Prostate gland (tissue), 2 donors: ENCODE data around the gene AGPAT1.

Experiments
- POLR2A ChIP-seq: fragments of 450-650 bp; IDR thresholded peaks from one replicate; pipeline ENCODE4 v1.6.1; 2016; ENCODE audit warnings: antibody characterized with exemption, mild to moderate bottlenecking
- POLR2AphosphoS5 ChIP-seq: sonication (generic); formaldehyde crosslinking; IDR thresholded peaks from one replicate; pipeline ENCODE4 v1.6.1; 2017; ENCODE audit warnings: antibody characterized with exemption
- TF ChIP-seq, protein P1 (sequence below), 4 experiments: fragments of 200-600 bp in 2 of 4; fragments of 450-650 bp in 2 of 4; sonication (generic) in 2 of 4; IDR thresholded peaks; 1 replicate in 3 of 4; 2 replicates in 1 of 4; pipeline ENCODE4 v1.5.1; 2016 to 2019; ENCODE audit warnings: antibody characterized with exemption in 4 of 4, mild to moderate bottlenecking in 2 of 4, moderate library complexity in 2 of 4

DNA sequence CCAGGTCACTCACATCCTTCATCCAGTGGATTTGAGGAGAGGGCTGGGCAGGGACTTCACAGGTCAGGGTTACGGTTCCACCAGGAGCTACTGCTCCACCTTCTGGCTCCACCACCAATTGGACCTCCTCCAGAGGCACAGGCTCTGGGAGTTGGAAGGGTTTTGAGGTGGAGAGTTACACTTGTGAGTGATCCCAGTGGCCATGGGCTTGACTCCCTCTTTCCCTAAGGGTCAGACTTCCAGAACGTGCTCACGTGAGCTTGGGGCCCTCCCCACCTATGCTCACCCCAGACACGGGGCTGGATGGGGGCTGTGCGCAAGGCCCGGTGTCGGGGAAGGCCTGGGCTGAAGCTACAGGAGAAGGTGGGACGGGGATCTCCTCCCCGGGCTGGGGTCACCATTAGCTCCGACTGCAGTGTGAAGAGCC is 6.7 kb upstream of the AGPAT1 start:
- TF ChIP-seq POLR2AphosphoS5 (no peak), POLR2A (no peak)
- TF ChIP-seq, protein P1, sequence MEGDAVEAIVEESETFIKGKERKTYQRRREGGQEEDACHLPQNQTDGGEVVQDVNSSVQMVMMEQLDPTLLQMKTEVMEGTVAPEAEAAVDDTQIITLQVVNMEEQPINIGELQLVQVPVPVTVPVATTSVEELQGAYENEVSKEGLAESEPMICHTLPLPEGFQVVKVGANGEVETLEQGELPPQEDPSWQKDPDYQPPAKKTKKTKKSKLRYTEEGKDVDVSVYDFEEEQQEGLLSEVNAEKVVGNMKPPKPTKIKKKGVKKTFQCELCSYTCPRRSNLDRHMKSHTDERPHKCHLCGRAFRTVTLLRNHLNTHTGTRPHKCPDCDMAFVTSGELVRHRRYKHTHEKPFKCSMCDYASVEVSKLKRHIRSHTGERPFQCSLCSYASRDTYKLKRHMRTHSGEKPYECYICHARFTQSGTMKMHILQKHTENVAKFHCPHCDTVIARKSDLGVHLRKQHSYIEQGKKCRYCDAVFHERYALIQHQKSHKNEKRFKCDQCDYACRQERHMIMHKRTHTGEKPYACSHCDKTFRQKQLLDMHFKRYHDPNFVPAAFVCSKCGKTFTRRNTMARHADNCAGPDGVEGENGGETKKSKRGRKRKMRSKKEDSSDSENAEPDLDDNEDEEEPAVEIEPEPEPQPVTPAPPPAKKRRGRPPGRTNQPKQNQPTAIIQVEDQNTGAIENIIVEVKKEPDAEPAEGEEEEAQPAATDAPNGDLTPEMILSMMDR (IDR thresholded peaks at IDR 0.05) = no peak
